GM21786 (cell line): ENCODE results near the gene DLX1.

Source experiments
- ATAC-seq: cut with Tn5 transposase; IDR thresholded peaks from one replicate; pipeline ENCODE4 v1.9.1; 2021; ENCODE audit not compliant: unreplicated experiment

DLX1 gene

GRCh38 chr2:172096626-172097547 is 11.6 kb downstream of the DLX1 start:
- ATAC-seq = no peak

GRCh38 chr2:172097557-172098131 is 12.3 kb downstream of the DLX1 start:
- no peak for ATAC-seq

- no peak for ATAC-seq
These were observed 13.0 kb downstream of the DLX1 start for GRCh38 chr2:172098287-172098649.

- no peak for ATAC-seq
These were observed 13.6 kb downstream of the DLX1 start for GRCh38 chr2:172098650-172099471.

GRCh38 chr2:172099472-172100079 is 14.3 kb downstream of the DLX1 start:
- ATAC-seq = no peak

- ATAC-seq = no peak
These were observed 15.0 kb downstream of the DLX1 start for GRCh38 chr2:172100080-172100934.

GRCh38 chr2:172100935-172101820 is 15.9 kb downstream of the DLX1 start:
- no peak for ATAC-seq

- peak; percentile 0 for ATAC-seq
These were observed 16.6 kb downstream of the DLX1 start for GRCh38 chr2:172101821-172102390.

GRCh38 chr2:172102391-172103359 is 17.4 kb downstream of the DLX1 start, which contains the start of gene DLX2:
TSS of gene DLX2 (minus strand) at chr2:172102900. CDS start at chr2:172102538, 362 bp downstream.
- ATAC-seq = peak; percentile 65

- no peak for ATAC-seq
These were observed 18.4 kb downstream of the DLX1 start for GRCh38 chr2:172103471-172104272.

- ATAC-seq = no peak
These were observed 20.3 kb downstream of the DLX1 start for GRCh38 chr2:172105471-172106107.

- ATAC-seq = no peak
These were observed 21.0 kb downstream of the DLX1 start for GRCh38 chr2:172106108-172106961.

- ATAC-seq = no peak
These were observed 22.6 kb downstream of the DLX1 start for GRCh38 chr2:172107690-172108586.

- no peak for ATAC-seq
These were observed 23.3 kb downstream of the DLX1 start for GRCh38 chr2:172108587-172108930.
